Activated T-cell treated with anti-CD3 and anti-CD28 coated beads, Interleukin-2, amount 50 U/mL, for 24 hours (primary cell): Measurements from ENCODE around the gene RFC2.

ENCODE experiments used
- DNase-seq: peaks from one replicate; pipeline ENCODE4 v3.0.0-alpha.2; 2020
- H3K27ac Mint-ChIP-seq: 2 replicates; pipeline ENCODE4 v1.8.0; 2020; ENCODE audit warnings: mild to moderate bottlenecking, mixed read lengths
- H3K27me3 Mint-ChIP-seq: 2 replicates; pipeline ENCODE4 v1.8.0; 2020; ENCODE audit warnings: mixed read lengths
- H3K36me3 Mint-ChIP-seq: 2 replicates; pipeline ENCODE4 v1.8.0; 2020; ENCODE audit warnings: low read depth, mixed read lengths
- H3K4me1 Mint-ChIP-seq: 2 replicates; pipeline ENCODE4 v1.8.0; 2020; ENCODE audit warnings: low read depth, mixed read lengths
- H3K4me3 Mint-ChIP-seq: 2 replicates; pipeline ENCODE4 v1.8.0; 2020; ENCODE audit warnings: mild to moderate bottlenecking, moderate library complexity, mixed read lengths
- H3K9me3 Mint-ChIP-seq: 2 replicates; pipeline ENCODE4 v1.8.0; 2020; ENCODE audit warnings: mixed read lengths

Gene RFC2

GRCh38 chr7:74183653-74184450, 70.3 kb downstream of the RFC2 start:
- Mint-ChIP-seq H3K4me1 (peaks cover 80% of the 10 kb centered on the region), H3K27ac (peak overlapping the region; percentile 79), H3K9me3 (no peaks in the 10 kb centered on the region), H3K27me3 (no peaks in the 10 kb centered on the region), H3K36me3 (peaks cover 98% of the 10 kb centered on the region), H3K4me3 (no peak overlapping the region)
- DNase-seq, result no peak

DNA sequence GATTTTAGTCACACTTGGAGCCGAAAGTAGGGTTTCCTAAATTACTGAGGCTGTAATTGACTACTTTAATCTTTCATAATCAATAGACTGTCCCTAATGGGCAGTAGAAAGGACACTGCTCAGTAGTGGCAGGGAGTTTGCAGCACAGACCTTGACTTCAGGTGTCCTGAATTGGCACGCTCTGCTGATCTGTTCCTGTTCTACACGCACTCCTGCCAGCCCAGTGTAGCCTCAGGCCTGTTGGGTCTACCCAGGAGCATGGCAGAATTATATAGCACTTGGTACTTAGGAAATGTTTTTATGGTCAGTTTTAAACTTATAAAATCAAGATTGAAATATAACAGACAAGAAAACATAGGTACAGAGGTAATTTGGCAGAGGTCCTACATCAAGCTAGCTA, 71.1 kb downstream of the RFC2 start:
- no peak for DNase-seq
- peaks cover 87% of the 10 kb centered on the region for H3K4me1 Mint-ChIP-seq
- H3K27ac Mint-ChIP-seq, result peak overlapping the region; percentile 79
- H3K27me3 Mint-ChIP-seq, result no peaks in the 10 kb centered on the region
- no peak overlapping the region for H3K4me3 Mint-ChIP-seq
- H3K9me3 Mint-ChIP-seq, result no peaks in the 10 kb centered on the region
- H3K36me3 Mint-ChIP-seq, result peaks cover 98% of the 10 kb centered on the region

- DNase-seq, result no peak
- Mint-ChIP-seq H3K27me3 (no peaks in the 10 kb centered on the region), H3K9me3 (no peaks in the 10 kb centered on the region), H3K4me3 (peak overlapping the region; percentile 11), H3K4me1 (peaks cover 90% of the 10 kb centered on the region), H3K27ac (peak overlapping the region; percentile 79), H3K36me3 (peaks cover 98% of the 10 kb centered on the region)
These were observed 71.6 kb downstream of the RFC2 start for GRCh38 chr7:74182453-74183090.

GRCh38 chr7:74181821-74182220, 72.4 kb downstream of the RFC2 start:
- Mint-ChIP-seq H3K36me3 (peaks cover 97% of the 10 kb centered on the region), H3K4me1 (peaks cover 93% of the 10 kb centered on the region), H3K9me3 (no peaks in the 10 kb centered on the region), H3K4me3 (no peak overlapping the region), H3K27me3 (no peaks in the 10 kb centered on the region), H3K27ac (peak overlapping the region; percentile 79)
- DNase-seq, result no peak
